ENCODE data around the gene EFNA4.

DNA sequence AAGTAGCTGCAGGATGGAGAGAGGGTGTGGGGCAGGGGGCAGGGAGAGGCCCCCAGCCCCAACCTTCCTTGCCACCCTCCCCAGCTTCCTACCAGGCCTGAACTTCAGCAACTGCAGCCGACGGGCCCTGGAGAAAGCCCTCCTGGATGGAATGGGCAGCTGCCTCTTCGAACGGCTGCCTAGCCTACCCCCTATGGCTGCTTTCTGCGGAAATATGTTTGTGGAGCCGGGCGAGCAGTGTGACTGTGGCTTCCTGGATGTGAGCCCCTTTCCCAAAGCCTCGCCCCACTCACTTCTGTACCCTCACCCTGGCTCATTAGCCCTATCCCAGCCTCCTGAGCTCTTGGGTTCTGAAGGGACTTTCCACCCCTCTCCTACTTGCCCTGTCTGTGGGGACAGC, 6.4 kb upstream of the EFNA4 start:
- no peak for TF ChIP-seq CTCF (conservative IDR thresholded peaks at IDR 0.05)
- TF ChIP-seq ZFX (IDR thresholded peaks at IDR 0.05), result no peak
